ENCODE data around the gene SCIN.

Gene SCIN

DNA sequence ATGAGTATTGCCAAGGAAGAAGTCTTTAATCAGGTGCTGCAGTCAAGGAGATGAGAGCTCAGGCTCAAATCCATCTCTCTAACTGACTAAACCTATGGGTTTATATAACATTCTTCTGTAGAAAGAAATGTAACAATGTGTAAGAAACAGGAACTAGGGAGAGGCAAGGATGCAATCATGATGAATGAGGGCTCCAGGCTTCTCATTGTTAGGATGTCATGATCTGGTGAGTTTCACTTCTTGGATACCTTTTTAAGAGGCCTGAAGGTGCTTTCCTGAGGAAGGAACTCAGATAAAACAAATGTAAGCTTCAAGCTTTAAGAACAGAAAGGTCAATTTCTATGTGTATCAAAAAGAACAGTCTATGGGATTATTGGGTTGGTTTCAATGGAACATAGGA is 30.8 kb upstream of the SCIN start:
- TF ChIP-seq EGR1 (IDR thresholded peaks at IDR 0.05) (no peak), YY1 (IDR thresholded peaks at IDR 0.05; ENCODE audit: low read depth) (no peak), RAD21 (IDR thresholded peaks at IDR 0.05; ENCODE audit: low read depth) (no peak), TAF1 (IDR thresholded peaks at IDR 0.05; ENCODE audit: low read depth) (no peak), TEAD4 (IDR thresholded peaks at IDR 0.05) (no peak), REST (IDR thresholded peaks at IDR 0.05; ENCODE audit: low read depth) (no peak), MAX (IDR thresholded peaks at IDR 0.05) (no peak), CREB1 (IDR thresholded peaks at IDR 0.05; ENCODE audit: low read depth) (no peak), CEBPB (IDR thresholded peaks at IDR 0.05) (no peak), NFIC (IDR thresholded peaks at IDR 0.05) (no peak), FOXM1 (IDR thresholded peaks at IDR 0.05; ENCODE audit: borderline replicate concordance, low read depth) (no peak), TCF12 (IDR thresholded peaks at IDR 0.05; ENCODE audit: low read depth) (no peak), ZBTB7A (IDR thresholded peaks at IDR 0.05; ENCODE audit: low read depth) (no peak), EP300 (IDR thresholded peaks at IDR 0.05; ENCODE audit: borderline replicate concordance) (no peak)
- TF ChIP-seq, protein P1, sequence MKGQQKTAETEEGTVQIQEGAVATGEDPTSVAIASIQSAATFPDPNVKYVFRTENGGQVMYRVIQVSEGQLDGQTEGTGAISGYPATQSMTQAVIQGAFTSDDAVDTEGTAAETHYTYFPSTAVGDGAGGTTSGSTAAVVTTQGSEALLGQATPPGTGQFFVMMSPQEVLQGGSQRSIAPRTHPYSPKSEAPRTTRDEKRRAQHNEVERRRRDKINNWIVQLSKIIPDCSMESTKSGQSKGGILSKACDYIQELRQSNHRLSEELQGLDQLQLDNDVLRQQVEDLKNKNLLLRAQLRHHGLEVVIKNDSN (IDR thresholded peaks at IDR 0.05) = no peak

GRCh38 chr7:12540850-12541249 is 29.7 kb upstream of the SCIN start:
- TF ChIP-seq FOXM1 (IDR thresholded peaks at IDR 0.05; ENCODE audit: borderline replicate concordance, low read depth) = no peak
- TF ChIP-seq TCF12 (IDR thresholded peaks at IDR 0.05; ENCODE audit: low read depth) = no peak
- TF ChIP-seq CEBPB (IDR thresholded peaks at IDR 0.05) = no peak
- TF ChIP-seq, protein P1 (IDR thresholded peaks at IDR 0.05) = no peak
- no peak for TF ChIP-seq NFIC (IDR thresholded peaks at IDR 0.05)
- TF ChIP-seq RAD21 (IDR thresholded peaks at IDR 0.05; ENCODE audit: low read depth) = no peak
- no peak for TF ChIP-seq REST (IDR thresholded peaks at IDR 0.05; ENCODE audit: low read depth)
- TF ChIP-seq TEAD4 (IDR thresholded peaks at IDR 0.05) = no peak
- no peak for TF ChIP-seq ZBTB7A (IDR thresholded peaks at IDR 0.05; ENCODE audit: low read depth)
- no peak for TF ChIP-seq YY1 (IDR thresholded peaks at IDR 0.05; ENCODE audit: low read depth)
- TF ChIP-seq EP300 (IDR thresholded peaks at IDR 0.05; ENCODE audit: borderline replicate concordance) = no peak
- no peak for TF ChIP-seq MAX (IDR thresholded peaks at IDR 0.05)

DNA sequence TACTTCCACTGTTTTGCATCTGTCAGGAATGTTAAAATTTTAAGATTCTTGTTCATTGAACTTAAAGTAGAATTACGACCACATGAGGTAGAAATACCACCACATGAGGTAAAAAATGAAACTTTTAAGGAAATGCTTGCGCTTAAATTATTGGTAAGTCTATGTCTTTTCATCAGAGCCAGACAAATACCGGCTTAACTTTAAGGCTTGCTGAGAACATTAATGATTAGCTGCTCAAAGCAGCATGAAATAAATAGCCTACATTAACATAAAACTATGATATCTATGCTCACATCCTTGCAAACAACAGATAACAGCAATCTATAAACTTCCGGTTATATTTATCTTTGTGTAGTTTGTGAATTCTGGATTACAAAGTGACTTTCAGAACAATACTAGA is 26.9 kb upstream of the SCIN start:
- TF ChIP-seq REST (IDR thresholded peaks at IDR 0.05; ENCODE audit: low read depth) (no peak), EGR1 (IDR thresholded peaks at IDR 0.05) (no peak), CEBPB (IDR thresholded peaks at IDR 0.05) (no peak), MAX (IDR thresholded peaks at IDR 0.05) (no peak)

DNA sequence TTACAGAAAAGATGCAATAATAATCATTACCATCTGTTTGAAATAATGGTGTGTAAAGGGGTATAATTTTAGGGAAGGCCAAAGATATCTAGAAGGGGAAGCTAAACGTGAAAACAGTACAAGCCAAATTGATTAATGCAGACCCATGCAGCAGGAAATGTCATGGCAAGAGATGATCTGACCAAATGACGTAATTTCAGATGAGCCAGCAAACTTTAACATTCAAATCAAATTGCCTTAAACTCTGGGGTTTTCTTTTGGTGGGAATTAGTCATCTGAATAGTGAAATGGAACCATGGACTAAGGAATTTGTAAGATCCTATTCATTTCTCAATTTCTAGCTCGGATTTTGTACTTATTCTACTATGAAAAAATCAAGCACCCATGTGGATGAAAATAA is 21.4 kb upstream of the SCIN start:
- no peak for TF ChIP-seq ZBTB7A (IDR thresholded peaks at IDR 0.05; ENCODE audit: low read depth)
- TF ChIP-seq NFIC (IDR thresholded peaks at IDR 0.05) = no peak
- TF ChIP-seq, protein P1 (IDR thresholded peaks at IDR 0.05) = no peak
- TF ChIP-seq TCF12 (IDR thresholded peaks at IDR 0.05; ENCODE audit: low read depth) = no peak
- TF ChIP-seq MAX (IDR thresholded peaks at IDR 0.05) = no peak
- no peak for TF ChIP-seq CREB1 (IDR thresholded peaks at IDR 0.05; ENCODE audit: low read depth)
- no peak for TF ChIP-seq YY1 (IDR thresholded peaks at IDR 0.05; ENCODE audit: low read depth)
- TF ChIP-seq FOXM1 (IDR thresholded peaks at IDR 0.05; ENCODE audit: borderline replicate concordance, low read depth) = no peak
- no peak for TF ChIP-seq TEAD4 (IDR thresholded peaks at IDR 0.05)
- no peak for TF ChIP-seq TAF1 (IDR thresholded peaks at IDR 0.05; ENCODE audit: low read depth)
- TF ChIP-seq EP300 (IDR thresholded peaks at IDR 0.05; ENCODE audit: borderline replicate concordance) = no peak
- TF ChIP-seq REST (IDR thresholded peaks at IDR 0.05; ENCODE audit: low read depth) = no peak
- TF ChIP-seq RAD21 (IDR thresholded peaks at IDR 0.05; ENCODE audit: low read depth) = no peak
- TF ChIP-seq CEBPB (IDR thresholded peaks at IDR 0.05) = no peak
- TF ChIP-seq EGR1 (IDR thresholded peaks at IDR 0.05) = no peak

Data from Ishikawa (cell line).